Parathyroid adenoma (tissue), 2 donors: ENCODE data around the gene LPAR6.
A peak's percentile ranks its signal among the peaks of the same experiment; 100 is the strongest.
"Not testable (repeated sequence)": the region's sequence is repeated elsewhere in the genome, so short reads cannot be mapped to it uniquely, and the experiment has no call there.

Source experiments
- H2AFZ ChIP-seq: fragments of 300-600 bp; sonication (generic); one replicate; pipeline ENCODE4 v1.7.0; 2017; ENCODE audit warnings: antibody characterized with exemption, mild to moderate bottlenecking
- H3K27ac ChIP-seq: fragments of 300-600 bp; sonication (generic); one replicate; pipeline ENCODE4 v1.7.0; 2017
- H3K27me3 ChIP-seq: fragments of 300-600 bp; sonication (generic); one replicate; pipeline ENCODE4 v1.7.0; 2017; ENCODE audit warnings: low read length; ENCODE audit not compliant: control insufficient read depth, insufficient read depth
- H3K36me3 ChIP-seq: fragments of 300-600 bp; sonication (generic); one replicate; pipeline ENCODE4 v1.7.0; 2017; ENCODE audit warnings: low read length; ENCODE audit not compliant: control insufficient read depth, insufficient read depth
- H3K4me1 ChIP-seq: fragments of 300-600 bp; sonication (generic); one replicate; pipeline ENCODE4 v1.7.0; 2017; ENCODE audit warnings: control low read depth
- H3K4me2 ChIP-seq: fragments of 300-600 bp; sonication (generic); one replicate; pipeline ENCODE4 v1.7.0; 2017; ENCODE audit warnings: low read length
- H3K4me3 ChIP-seq: fragments of 300-600 bp; sonication (generic); one replicate; pipeline ENCODE4 v1.7.0; 2017; ENCODE audit warnings: low read depth, low read length
- H3K79me2 ChIP-seq: fragments of 300-600 bp; sonication (generic); one replicate; pipeline ENCODE4 v1.7.0; 2017; ENCODE audit warnings: control low read depth
- H3K9ac ChIP-seq: fragments of 300-600 bp; sonication (generic); one replicate; pipeline ENCODE4 v1.7.0; 2017; ENCODE audit warnings: mild to moderate bottlenecking
- H3K9me3 ChIP-seq: fragments of 300-600 bp; sonication (generic); one replicate; pipeline ENCODE4 v1.7.0; 2017; ENCODE audit warnings: low read length; ENCODE audit not compliant: control insufficient read depth
- CTCF ChIP-seq: fragments of 300-600 bp; sonication (generic); IDR thresholded peaks from one replicate; pipeline ENCODE4 v1.7.0; 2017; ENCODE audit warnings: antibody characterized with exemption, mild to moderate bottlenecking
- donor health status: primary hyperparathyroidism.

LPAR6 gene

GRCh38 chr13:48412881-48413351 is at the start of gene LPAR6:
TSS of gene LPAR6 (minus strand) at chr13:48413113. CDS start at chr13:48412423, 690 bp downstream.
- no peak for TF ChIP-seq CTCF

DNA sequence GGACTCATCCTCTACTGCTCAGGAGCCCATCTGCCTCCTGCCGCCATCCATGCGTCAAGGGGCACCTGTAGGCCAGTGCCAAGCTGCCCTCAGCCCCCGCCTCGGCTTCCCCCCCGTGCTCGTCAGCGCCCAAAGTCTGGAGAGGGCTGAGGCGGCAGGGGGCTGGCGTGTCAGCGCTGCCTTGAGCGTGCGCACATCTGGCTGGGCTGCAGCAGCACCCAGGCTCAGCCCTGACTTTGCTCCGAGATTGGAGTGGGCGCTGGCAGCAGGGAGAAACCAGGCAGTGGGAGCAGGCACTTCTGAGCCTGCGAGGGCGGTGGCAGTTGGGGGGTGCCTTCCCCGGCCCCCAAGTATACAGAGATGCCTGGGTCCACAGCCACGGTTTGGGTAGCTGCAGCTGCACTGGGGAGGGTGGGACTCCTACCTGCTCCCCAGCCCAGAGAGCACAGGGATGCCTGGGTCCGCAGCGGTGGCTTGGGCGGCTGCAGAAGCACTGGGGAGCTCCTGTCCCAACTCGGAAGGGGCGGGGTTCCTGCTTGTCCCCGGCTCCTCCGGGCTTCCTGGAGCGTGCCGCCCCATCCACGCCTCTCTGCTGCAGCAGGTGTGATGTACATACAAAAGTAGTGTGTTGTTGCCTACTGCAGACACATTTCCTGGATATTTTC is 44.8 kb upstream of the LPAR6 start:
- peaks cover 2% of the 10 kb centered on the region for H3K4me1 ChIP-seq
- no peak for TF ChIP-seq CTCF
- no peak overlapping the region for H3K4me2 ChIP-seq
- no peak overlapping the region for H3K4me3 ChIP-seq
- no peak overlapping the region for H3K9ac ChIP-seq
- no peak overlapping the region for H2AFZ ChIP-seq
- no peak overlapping the region for H3K27ac ChIP-seq
- no peaks in the 10 kb centered on the region for H3K79me2 ChIP-seq
- no peaks in the 10 kb centered on the region for H3K9me3 ChIP-seq
- H3K27me3 ChIP-seq, result no peaks in the 10 kb centered on the region
- no peaks in the 10 kb centered on the region for H3K36me3 ChIP-seq

More at GRCh38 chr13:48412881-48413351, at the start of gene LPAR6:
- no peaks in the 10 kb centered on the region for H3K27me3 ChIP-seq
- H3K9me3 ChIP-seq, result no peaks in the 10 kb centered on the region
- no peak within 1 kb of the TSS for H3K9ac ChIP-seq
- peak within 1 kb of the TSS; percentile 54 for H3K4me3 ChIP-seq
- H3K4me2 ChIP-seq, result peak within 1 kb of the TSS; percentile 10
- peak within 1 kb of the TSS; percentile 80 for H3K27ac ChIP-seq
- no peaks in the 10 kb centered on the region for H3K79me2 ChIP-seq
- H3K4me1 ChIP-seq, result no peaks in the 10 kb centered on the region
- peak within 1 kb of the TSS; percentile 41 for H2AFZ ChIP-seq
- H3K36me3 ChIP-seq, result no peaks in the 10 kb centered on the region

GRCh38 chr13:48456546-48456945 is 43.6 kb upstream of the LPAR6 start:
- Histone ChIP-seq H3K27ac (no peak overlapping the region), H3K36me3 (no peaks in the 10 kb centered on the region), H3K4me2 (no peak overlapping the region), H3K4me3 (no peak overlapping the region), H3K9me3 (no peaks in the 10 kb centered on the region), H3K79me2 (no peaks in the 10 kb centered on the region), H3K27me3 (no peaks in the 10 kb centered on the region), H2AFZ (no peak overlapping the region), H3K9ac (no peak overlapping the region), H3K4me1 (peaks cover 2% of the 10 kb centered on the region)
- TF ChIP-seq CTCF, result no peak

DNA sequence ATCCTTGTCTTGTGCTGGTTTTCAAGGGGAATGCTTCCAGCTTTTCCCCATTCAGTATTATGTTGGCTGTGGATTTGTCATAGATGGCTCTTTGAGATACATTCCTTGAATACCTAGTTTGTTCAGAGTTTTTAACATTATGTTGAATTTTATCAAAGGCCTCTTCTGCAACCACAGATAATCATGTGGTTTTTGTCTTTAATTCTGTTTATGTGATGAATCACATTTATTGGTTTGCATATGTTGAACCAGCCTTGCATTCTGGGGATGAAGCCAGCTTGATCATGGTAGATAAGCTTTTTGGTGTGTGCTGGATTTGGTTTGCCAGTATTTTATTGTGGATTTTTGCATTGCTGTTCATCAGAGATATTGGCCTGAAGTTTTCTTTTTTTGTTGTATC is 38.3 kb upstream of the LPAR6 start:
- H3K27ac ChIP-seq, H3K36me3 ChIP-seq, H3K79me2 ChIP-seq, H3K4me2 ChIP-seq, H3K4me1 ChIP-seq, H3K4me3 ChIP-seq, H2AFZ ChIP-seq, H3K9ac ChIP-seq, H3K9me3 ChIP-seq, H3K27me3 ChIP-seq: not testable (repeated sequence)

DNA sequence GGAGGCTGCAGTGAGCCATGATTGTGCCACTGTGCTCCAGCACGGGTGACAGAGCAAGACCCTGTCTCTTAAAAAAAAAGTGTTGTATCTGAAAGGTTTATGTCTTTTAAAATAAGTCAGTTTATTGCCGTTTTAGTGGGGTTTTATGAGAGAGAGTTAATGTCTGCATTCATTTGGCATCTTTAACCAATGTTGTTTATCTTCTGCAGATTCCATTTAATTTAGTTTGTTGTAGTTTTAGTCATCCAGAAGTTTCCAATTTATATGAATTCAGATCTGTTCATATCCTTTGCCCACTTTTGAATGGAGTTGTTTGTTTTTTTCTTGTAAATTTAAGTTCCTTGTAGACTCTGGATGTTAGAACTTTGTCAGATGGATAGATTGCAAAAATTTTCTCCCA is 36.7 kb upstream of the LPAR6 start:
- TF ChIP-seq CTCF, result no peak
- Histone ChIP-seq H3K27ac (no peak overlapping the region), H3K4me2 (no peak overlapping the region)

More for the DNA sequence above, 36.7 kb upstream of the LPAR6 start:
- Histone ChIP-seq H3K4me1 (peaks cover 2% of the 10 kb centered on the region), H3K36me3 (no peaks in the 10 kb centered on the region), H3K9me3 (no peaks in the 10 kb centered on the region), H3K4me3 (no peak overlapping the region), H3K79me2 (no peaks in the 10 kb centered on the region), H3K9ac (no peak overlapping the region), H2AFZ (no peak overlapping the region), H3K27me3 (no peaks in the 10 kb centered on the region)
